ENCODE data around the gene ARHGAP42.

GRCh38 chr11:100920593-100920992 lies 233.5 kb downstream of the ARHGAP42 start:
- TF ChIP-seq EZH2 (IDR thresholded peaks at IDR 0.05) (no peak), POLR2AphosphoS5 (IDR thresholded peaks at IDR 0.05; ENCODE audit: borderline replicate concordance, low read depth, low read length) (no peak), FOXP2 (optimal IDR thresholded peaks at IDR 0.05; ENCODE audit: control extremely low read depth, extremely low read length, insufficient read depth) (no peak)

Data from SK-N-MC (cell line).